ENCODE results near the gene CCDC57. TPM values are rescaled to one million over a fixed set of nuclear protein-coding genes. Genes with fewer than 3 reads are reported as not detected.

CCDC57 gene
- total and polyA plus RNA-seq, 9 of the 15 experiments (the other 6 are each of a cell fraction or from before 2014, with no cell fraction given): 0.83 to 36.2 (median 13.6) TPM

DNA sequence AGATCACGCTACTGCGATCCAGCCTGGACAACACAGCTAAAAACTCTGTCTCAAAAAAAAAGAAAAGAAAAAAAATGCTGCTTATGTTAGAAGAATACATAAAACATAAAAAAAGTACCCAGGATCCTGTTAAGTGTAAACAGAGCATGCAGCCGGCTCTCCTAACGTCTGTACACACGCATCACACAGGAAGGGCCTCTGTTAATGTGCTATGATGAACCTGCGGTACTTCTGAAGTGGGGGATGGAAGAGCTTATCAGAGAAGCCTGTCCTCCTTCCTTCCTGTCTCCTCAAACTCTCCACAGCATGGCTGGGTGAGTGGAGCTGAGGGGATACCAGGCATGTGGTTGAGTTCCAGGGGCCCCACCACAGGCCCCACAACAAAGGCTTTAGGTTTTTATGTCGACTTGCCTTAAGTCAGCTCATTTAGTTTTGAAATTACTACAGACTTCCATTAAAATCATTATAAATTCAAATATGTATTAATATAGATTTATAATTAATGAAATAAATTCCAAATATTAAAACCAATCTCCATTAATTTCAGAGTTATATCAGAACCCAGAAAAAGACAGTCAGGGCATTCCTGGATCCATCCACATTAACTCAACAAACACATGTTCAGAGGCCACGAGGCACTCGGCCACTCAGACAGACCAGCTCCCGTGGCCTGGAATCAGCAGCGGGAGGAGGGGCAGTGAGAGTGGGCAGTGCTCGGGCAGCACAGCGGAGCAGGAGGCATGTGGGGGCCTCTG, 11.7 kb downstream of the CCDC57 start (continued):
- TF ChIP-seq, protein P1, sequence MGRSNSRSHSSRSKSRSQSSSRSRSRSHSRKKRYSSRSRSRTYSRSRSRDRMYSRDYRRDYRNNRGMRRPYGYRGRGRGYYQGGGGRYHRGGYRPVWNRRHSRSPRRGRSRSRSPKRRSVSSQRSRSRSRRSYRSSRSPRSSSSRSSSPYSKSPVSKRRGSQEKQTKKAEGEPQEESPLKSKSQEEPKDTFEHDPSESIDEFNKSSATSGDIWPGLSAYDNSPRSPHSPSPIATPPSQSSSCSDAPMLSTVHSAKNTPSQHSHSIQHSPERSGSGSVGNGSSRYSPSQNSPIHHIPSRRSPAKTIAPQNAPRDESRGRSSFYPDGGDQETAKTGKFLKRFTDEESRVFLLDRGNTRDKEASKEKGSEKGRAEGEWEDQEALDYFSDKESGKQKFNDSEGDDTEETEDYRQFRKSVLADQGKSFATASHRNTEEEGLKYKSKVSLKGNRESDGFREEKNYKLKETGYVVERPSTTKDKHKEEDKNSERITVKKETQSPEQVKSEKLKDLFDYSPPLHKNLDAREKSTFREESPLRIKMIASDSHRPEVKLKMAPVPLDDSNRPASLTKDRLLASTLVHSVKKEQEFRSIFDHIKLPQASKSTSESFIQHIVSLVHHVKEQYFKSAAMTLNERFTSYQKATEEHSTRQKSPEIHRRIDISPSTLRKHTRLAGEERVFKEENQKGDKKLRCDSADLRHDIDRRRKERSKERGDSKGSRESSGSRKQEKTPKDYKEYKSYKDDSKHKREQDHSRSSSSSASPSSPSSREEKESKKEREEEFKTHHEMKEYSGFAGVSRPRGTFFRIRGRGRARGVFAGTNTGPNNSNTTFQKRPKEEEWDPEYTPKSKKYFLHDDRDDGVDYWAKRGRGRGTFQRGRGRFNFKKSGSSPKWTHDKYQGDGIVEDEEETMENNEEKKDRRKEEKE (IDR thresholded peaks at IDR 0.05; ENCODE audit: borderline replicate concordance in 1 of 2, control insufficient read depth in 1 of 2, low read depth in 2 of 2, low read length in 1 of 2): no peak
- peak; percentile 69 for TF ChIP-seq SMAD4 (CRISPR knock-in tag; conservative IDR thresholded peaks at IDR 0.05)
- TF ChIP-seq ZBTB34 (CRISPR knock-in tag; IDR thresholded peaks at IDR 0.05): no peak
- no peak for TF ChIP-seq EZH2 (IDR thresholded peaks at IDR 0.05; ENCODE audit: borderline replicate concordance, low read depth, low read length)
- TF ChIP-seq, protein P2, sequence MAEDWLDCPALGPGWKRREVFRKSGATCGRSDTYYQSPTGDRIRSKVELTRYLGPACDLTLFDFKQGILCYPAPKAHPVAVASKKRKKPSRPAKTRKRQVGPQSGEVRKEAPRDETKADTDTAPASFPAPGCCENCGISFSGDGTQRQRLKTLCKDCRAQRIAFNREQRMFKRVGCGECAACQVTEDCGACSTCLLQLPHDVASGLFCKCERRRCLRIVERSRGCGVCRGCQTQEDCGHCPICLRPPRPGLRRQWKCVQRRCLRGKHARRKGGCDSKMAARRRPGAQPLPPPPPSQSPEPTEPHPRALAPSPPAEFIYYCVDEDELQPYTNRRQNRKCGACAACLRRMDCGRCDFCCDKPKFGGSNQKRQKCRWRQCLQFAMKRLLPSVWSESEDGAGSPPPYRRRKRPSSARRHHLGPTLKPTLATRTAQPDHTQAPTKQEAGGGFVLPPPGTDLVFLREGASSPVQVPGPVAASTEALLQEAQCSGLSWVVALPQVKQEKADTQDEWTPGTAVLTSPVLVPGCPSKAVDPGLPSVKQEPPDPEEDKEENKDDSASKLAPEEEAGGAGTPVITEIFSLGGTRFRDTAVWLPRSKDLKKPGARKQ (CRISPR knock-in tag; IDR thresholded peaks at IDR 0.05): no peak
- no peak for TF ChIP-seq NR4A1 (CRISPR knock-in tag; IDR thresholded peaks at IDR 0.05)
- TF ChIP-seq NR4A1 (tag; IDR thresholded peaks at IDR 0.05): 0 out of 2 replicates have a peak, but pooled peaks have one; percentile 17
- TF ChIP-seq POU5F1 (IDR thresholded peaks at IDR 0.05; ENCODE audit: borderline replicate concordance, low read depth, low read length, partially characterized antibody): no peak
- TF ChIP-seq ZNF436 (CRISPR knock-in tag; IDR thresholded peaks at IDR 0.05): no peak
- no peak for TF ChIP-seq SNRNP70 (optimal IDR thresholded peaks at IDR 0.05; ENCODE audit: low read depth, low read length)
- TF ChIP-seq, protein P3, sequence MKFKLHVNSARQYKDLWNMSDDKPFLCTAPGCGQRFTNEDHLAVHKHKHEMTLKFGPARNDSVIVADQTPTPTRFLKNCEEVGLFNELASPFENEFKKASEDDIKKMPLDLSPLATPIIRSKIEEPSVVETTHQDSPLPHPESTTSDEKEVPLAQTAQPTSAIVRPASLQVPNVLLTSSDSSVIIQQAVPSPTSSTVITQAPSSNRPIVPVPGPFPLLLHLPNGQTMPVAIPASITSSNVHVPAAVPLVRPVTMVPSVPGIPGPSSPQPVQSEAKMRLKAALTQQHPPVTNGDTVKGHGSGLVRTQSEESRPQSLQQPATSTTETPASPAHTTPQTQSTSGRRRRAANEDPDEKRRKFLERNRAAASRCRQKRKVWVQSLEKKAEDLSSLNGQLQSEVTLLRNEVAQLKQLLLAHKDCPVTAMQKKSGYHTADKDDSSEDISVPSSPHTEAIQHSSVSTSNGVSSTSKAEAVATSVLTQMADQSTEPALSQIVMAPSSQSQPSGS (CRISPR knock-in tag; IDR thresholded peaks at IDR 0.05): no peak
- TF ChIP-seq SOX6 (IDR thresholded peaks at IDR 0.05): peak; percentile 47; the same call in 1 of the 2 replicates
- peak; percentile 61 for TF ChIP-seq POLR2AphosphoS5 (IDR thresholded peaks at IDR 0.05; ENCODE audit: control insufficient read depth, insufficient read depth, low read depth, low read length)
- TF ChIP-seq PYGO2 (tag; IDR thresholded peaks at IDR 0.05): 0 out of 2 replicates have a peak, but pooled peaks have one; percentile 44
- TF ChIP-seq HNRNPK (IDR thresholded peaks at IDR 0.05; ENCODE audit: low read depth, low read length, poor library complexity, severe bottlenecking): no peak
- no peak for TF ChIP-seq BRCA1 (IDR thresholded peaks at IDR 0.05)
- TF ChIP-seq BRCA1 (CRISPR knock-in tag; IDR thresholded peaks at IDR 0.05): no peak
- no peak for TF ChIP-seq CBX1 (IDR thresholded peaks at IDR 0.05; ENCODE audit: low read depth)
- no peak for TF ChIP-seq GATA2 (CRISPR knock-in tag; IDR thresholded peaks at IDR 0.05)
- no peak for TF ChIP-seq E2F3 (CRISPR knock-in tag; IDR thresholded peaks at IDR 0.05)
- no peak for TF ChIP-seq ZNF143 (CRISPR knock-in tag; IDR thresholded peaks at IDR 0.05)
